SU-DHL-6 (cell line): ENCODE data around the gene TP53BP2.

ENCODE experiments used
- EZH2phosphoT487 ChIP-seq: fragments of 200-600 bp; sonication (generic), shearing (Covaris generic); conservative IDR thresholded peaks from 2 replicates; pipeline ENCODE4 v1.6.1; 2018; ENCODE audit warnings: mild to moderate bottlenecking, antibody characterized with exemption, low read length, moderate library complexity, mixed read lengths
- TF ChIP-seq, protein P1 (sequence below): fragments of 200-600 bp; sonication (generic); IDR thresholded peaks from one replicate; pipeline ENCODE4 v1.5.1; 2017; ENCODE audit warnings: antibody characterized with exemption, mild to moderate bottlenecking, low read length, moderate library complexity; ENCODE audit not compliant: insufficient read depth, poor library complexity, severe bottlenecking

- TF ChIP-seq, protein P1, sequence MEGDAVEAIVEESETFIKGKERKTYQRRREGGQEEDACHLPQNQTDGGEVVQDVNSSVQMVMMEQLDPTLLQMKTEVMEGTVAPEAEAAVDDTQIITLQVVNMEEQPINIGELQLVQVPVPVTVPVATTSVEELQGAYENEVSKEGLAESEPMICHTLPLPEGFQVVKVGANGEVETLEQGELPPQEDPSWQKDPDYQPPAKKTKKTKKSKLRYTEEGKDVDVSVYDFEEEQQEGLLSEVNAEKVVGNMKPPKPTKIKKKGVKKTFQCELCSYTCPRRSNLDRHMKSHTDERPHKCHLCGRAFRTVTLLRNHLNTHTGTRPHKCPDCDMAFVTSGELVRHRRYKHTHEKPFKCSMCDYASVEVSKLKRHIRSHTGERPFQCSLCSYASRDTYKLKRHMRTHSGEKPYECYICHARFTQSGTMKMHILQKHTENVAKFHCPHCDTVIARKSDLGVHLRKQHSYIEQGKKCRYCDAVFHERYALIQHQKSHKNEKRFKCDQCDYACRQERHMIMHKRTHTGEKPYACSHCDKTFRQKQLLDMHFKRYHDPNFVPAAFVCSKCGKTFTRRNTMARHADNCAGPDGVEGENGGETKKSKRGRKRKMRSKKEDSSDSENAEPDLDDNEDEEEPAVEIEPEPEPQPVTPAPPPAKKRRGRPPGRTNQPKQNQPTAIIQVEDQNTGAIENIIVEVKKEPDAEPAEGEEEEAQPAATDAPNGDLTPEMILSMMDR: no peak
- no peak for TF ChIP-seq EZH2phosphoT487
Observed at GRCh38 chr1:223802032-223802431, 43.7 kb downstream of the TP53BP2 start.
